Pancreas (tissue), 10 donors: ENCODE results near the gene COQ4. TPM values are rescaled to one million over a fixed set of nuclear protein-coding genes. Genes with fewer than 3 reads are reported as not detected.

Experiments used
- ATAC-seq, 4 donors: fragments of 200-7000 bp; cut with Tn5 transposase; one replicate each; pipeline versions ENCODE4 v1.8.0 to v1.9.1; 2020; ENCODE audit warnings: mild to moderate bottlenecking in 4 of 4, moderate library complexity in 4 of 4
- DNase-seq, 6 donors: peaks; one replicate each; pipeline ENCODE4 v3.0.0-alpha.2; 2020
- FAIRE-seq: peaks from 2 replicates; lab custom pipeline; 2012; peaks lifted over from hg19 to GRCh38; lab: Jason Lieb, UNC
- H3K27ac ChIP-seq, 4 donors: fragments of 200-600 bp; sonication (generic); 1 replicate in 3 of 4; 2 replicates in 1 of 4; pipeline versions ENCODE4 v1.5.0 to v1.8.0; 2020
- H3K27me3 ChIP-seq, 4 donors: fragments of 200-600 bp; one replicate each; pipeline ENCODE4 v1.8.0; 2021
- H3K36me3 ChIP-seq, 3 donors: fragments of 200-600 bp; sonication (generic) in 1 of 3; one replicate each; pipeline versions ENCODE4 v1.5.0 to v1.8.0; 2020 to 2021
- H3K4me1 ChIP-seq, 3 donors: fragments of 200-600 bp; one replicate each; pipeline ENCODE4 v1.8.0; 2021
- H3K4me3 ChIP-seq, 4 donors: fragments of 200-600 bp; sonication (generic) in 2 of 4; one replicate each; pipeline versions ENCODE4 v1.5.0 to v1.8.0; 2020 to 2021
- H3K9me3 ChIP-seq, 4 donors: fragments of 200-600 bp; one replicate each; pipeline ENCODE4 v1.8.0; 2021
- WGBS, 2 donors: extraction: QIAGEN DNeasy Blood & Tissue Kit; methylation state at CpG; one replicate each; pipeline ENCODE4 v1.1.7; 2013; 5-methylcytosine and 5-hydroxymethylcytosine counted together
- intact Hi-C, 3 donors: fragments of 100-400 bp; cut with DNase I; formaldehyde crosslinking; loops; one replicate each; pipeline versions ENCODE4 v1.11.1 to v1.14.2; 2022
- polyA plus RNA-seq, 2 donors: library from polyadenylated mRNA; stranded (reverse); fragments of 200-250 nt; gene quantifications; one replicate each; pipeline ENCODE4 v1.2.3, GENCODE V29; 2013
- total RNA-seq, 6 donors: library from RNA; stranded (reverse); fragmentation: NEBNext Ultra II Directional in 4 of 6; extraction: Animal tissue kit (Norgen Biotek cat#: 25700) in 4 of 6; gene quantifications; one replicate each; pipeline versions ENCODE4 v1.2.1 to v1.2.4, GENCODE V29; 2021 to 2023
- TF ChIP-seq, protein P1 (sequence below), 4 donors: fragments of 200-600 bp; sonication (generic) in 3 of 4; IDR thresholded peaks; one replicate each; pipeline versions ENCODE4 v1.5.0 to v1.8.0; 2021; ENCODE audit warnings: antibody characterized with exemption in 4 of 4
- donor health status: healthy with polysubstance abuse.
- donor health status: DM: no; HTN: no; CAD: no; lungs with moderate emphysema.
- donor health status: DM: no; HTN: no; CAD: no.
- donor health status: control.
- donor health status: control.
- donor health status: Bipolar disorder and iron deficiency.
- donor health status: DM: yes; HTN: yes; CAD: no.
- donor health status: DM: no; HTN: no; CAD: no.
- donor health status: DM: no; HTN: no; CAD: no.
- donor health status: DM: yes; HTN: yes; CAD: no.

COQ4 gene
- total and polyA plus RNA-seq, 8 donors: 23.1 to 103 (median 32.8) TPM

DNA sequence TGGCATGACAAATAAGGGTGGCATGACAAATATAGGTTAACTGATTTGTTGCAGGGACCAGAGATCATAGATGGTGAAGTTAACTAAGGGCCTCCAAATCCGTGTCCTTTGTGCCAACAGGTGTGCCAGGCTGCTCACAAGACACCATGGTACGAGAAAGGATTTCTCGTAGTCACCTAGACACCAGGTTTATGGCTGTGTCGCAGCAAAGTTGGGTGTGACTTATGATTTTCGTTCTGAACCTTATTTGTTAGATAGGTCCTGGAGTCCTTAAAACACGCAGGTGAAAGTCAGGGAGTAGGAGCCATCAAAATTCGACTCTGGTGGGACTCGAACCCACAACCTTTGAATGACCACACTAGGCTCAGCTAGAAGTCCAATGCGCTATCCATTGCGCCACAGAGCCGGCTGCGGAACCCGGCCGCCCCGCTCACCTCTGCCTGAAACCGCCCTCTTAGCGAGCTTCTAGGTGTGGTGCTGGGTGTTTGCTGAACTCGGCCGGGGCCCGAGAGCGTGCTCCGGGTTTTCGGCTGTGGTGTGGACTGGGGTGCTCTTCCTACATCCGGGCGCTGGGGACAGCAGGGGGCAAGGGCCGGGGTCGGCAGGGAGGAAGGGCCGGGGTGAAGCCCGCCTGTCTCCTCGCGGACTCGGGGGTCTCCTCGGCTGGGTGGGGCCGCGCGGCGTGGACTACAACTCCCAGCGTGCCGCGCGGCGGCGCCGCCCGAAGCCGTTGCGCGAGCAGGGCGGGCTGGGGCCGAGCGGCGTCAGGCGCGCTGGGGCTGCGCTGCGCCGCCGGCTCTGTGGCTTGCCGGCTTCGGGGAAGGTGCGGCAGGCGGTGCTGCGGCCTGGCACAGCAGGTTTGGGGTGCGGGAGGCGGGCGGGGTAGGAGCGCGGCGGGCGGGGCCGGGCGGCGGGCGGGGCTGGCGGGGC lies 17.4 kb downstream of the COQ4 start, which contains the start of gene SLC27A4:
TSS of gene SLC27A4 (plus strand) at position 767 of the 930 bp plus-strand sequence. CDS start 2,606 bp downstream, outside the sequence.
- H3K36me3 ChIP-seq: peaks cover 0 to 14% (median 4%) of the 10 kb centered on the region in 3 donors
- ATAC-seq (peak; percentile 90 to 94 (median 92)), DNase-seq (peak; percentile 78 to 91 (median 86)), FAIRE-seq (no peak)
- H3K4me3 ChIP-seq: peak within 1 kb of the TSS; percentile 56 to 89 (median 68)
- H3K27me3 ChIP-seq: no peaks in the 10 kb centered on the region
- WGBS, 2 donors: 2 to 5% methylated on average over 32 to 75 of the region's 75 CpGs
- intact Hi-C loops: loop anchor here in 1 of 3 donors (10.0 kb wide), 1 partner anchor 45 kb away; no protein-coding TSS in a partner anchor
- H3K27ac ChIP-seq: peak within 1 kb of the TSS; percentile 51 to 78 (median 72)
- H3K4me1 ChIP-seq: peaks cover 0 to 8% (median 0%) of the 10 kb centered on the region in 3 donors
- H3K9me3 ChIP-seq: no peaks in the 10 kb centered on the region
- TF ChIP-seq, protein P1, sequence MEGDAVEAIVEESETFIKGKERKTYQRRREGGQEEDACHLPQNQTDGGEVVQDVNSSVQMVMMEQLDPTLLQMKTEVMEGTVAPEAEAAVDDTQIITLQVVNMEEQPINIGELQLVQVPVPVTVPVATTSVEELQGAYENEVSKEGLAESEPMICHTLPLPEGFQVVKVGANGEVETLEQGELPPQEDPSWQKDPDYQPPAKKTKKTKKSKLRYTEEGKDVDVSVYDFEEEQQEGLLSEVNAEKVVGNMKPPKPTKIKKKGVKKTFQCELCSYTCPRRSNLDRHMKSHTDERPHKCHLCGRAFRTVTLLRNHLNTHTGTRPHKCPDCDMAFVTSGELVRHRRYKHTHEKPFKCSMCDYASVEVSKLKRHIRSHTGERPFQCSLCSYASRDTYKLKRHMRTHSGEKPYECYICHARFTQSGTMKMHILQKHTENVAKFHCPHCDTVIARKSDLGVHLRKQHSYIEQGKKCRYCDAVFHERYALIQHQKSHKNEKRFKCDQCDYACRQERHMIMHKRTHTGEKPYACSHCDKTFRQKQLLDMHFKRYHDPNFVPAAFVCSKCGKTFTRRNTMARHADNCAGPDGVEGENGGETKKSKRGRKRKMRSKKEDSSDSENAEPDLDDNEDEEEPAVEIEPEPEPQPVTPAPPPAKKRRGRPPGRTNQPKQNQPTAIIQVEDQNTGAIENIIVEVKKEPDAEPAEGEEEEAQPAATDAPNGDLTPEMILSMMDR (IDR thresholded peaks at IDR 0.05): no peak

DNA sequence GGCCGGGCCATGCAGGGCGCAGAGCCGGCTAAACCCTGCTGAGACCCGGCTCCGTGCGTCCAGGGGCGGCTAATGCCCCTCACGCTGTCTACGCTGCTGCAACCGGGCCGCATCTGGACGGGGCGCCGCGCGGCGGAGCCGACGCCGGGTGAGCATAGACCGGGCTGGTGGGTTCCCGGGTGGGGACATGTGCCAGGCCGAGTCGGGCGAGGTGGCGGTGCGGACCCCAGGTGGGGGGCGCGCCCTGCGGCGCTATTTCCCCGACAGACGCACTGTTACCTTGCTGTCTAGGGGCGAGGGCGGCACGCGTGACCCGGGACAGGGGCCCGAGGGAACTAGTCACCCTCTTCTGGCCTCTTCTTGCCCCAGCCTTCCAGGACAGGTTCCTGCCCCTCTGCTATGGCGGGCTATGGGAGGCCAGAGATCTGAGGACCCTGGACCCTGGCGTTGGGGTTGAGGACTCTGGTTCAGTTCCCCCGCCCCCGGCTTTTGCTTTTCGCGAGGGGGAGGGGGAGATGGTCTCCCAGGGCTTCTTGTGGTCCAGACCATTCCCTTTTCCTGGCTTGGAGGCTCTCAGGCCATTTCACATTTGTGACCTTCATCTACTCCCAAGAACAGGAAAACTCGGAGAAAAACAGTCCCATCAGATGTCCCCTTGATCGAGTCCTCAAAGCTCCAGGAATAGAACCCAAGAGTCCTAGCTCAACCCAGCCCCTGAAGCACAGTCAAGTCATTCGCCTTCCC lies 18.2 kb downstream of the COQ4 start:
- H3K27me3 ChIP-seq: no peaks in the 10 kb centered on the region
- H3K27ac ChIP-seq: peak overlapping the region; percentile 15 to 68 (median 30)
- peak in 1 of 6 donors; percentile 30 for DNase-seq
- TF ChIP-seq, protein P1 (IDR thresholded peaks at IDR 0.05): no peak
- no peak for FAIRE-seq
- peaks cover 0 to 8% (median 0%) of the 10 kb centered on the region in 3 donors for H3K4me1 ChIP-seq
- peak overlapping the region; percentile 56 to 89 (median 67) for H3K4me3 ChIP-seq
- 1 to 2% methylated on average over 44 to 48 of the region's 48 CpGs for WGBS, 2 donors
- peaks cover 0 to 21% (median 4%) of the 10 kb centered on the region in 3 donors for H3K36me3 ChIP-seq
- no peaks in the 10 kb centered on the region for H3K9me3 ChIP-seq
- intact Hi-C loops: loop anchor here in 1 of 3 donors (10.0 kb wide), 1 partner anchor 46 kb away; no protein-coding TSS in a partner anchor
- ATAC-seq: peak; percentile 9 to 11 (median 10)

DNA sequence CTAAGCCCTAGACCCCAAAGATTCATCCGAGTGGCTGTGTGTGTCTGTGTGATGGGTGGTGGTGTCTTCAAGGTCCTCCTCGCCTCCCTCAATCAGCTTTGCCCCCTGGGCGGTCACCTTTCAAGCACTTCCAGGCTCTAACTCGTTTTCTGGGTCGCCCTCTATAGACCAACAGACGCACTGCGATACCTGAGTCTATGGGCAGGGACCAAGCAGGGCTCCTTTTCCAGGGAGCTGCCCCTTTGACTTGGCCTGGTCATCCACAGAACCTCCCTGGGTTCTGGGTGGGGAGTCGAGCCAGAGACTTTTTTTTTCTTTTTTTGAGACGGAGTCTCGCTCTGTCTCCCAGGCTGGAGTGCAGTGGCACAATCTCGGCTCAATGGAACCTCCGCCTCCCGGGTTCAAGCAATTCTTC lies 18.8 kb downstream of the COQ4 start:
- TF ChIP-seq, protein P1 (IDR thresholded peaks at IDR 0.05): peak; percentile 41 to 52 (median 42)
- no peaks in the 10 kb centered on the region for H3K9me3 ChIP-seq
- intact Hi-C loops: loop anchor here in 1 of 3 donors (10.0 kb wide), 1 partner anchor 47 kb away; no protein-coding TSS in a partner anchor
- H3K4me3 ChIP-seq: peak overlapping the region; percentile 56 to 89 (median 67)
- peak; percentile 62 to 77 (median 73) for ATAC-seq
- DNase-seq: peak in 5 of 6 donors; percentile 54 to 73 (median 64)
- peaks cover 0 to 8% (median 0%) of the 10 kb centered on the region in 3 donors for H3K4me1 ChIP-seq
- 26 to 27% methylated on average over 13 of the region's 13 CpGs for whole genome bisulfite sequencing, 2 donors
- no peak for FAIRE-seq
- H3K27me3 ChIP-seq: no peaks in the 10 kb centered on the region
- H3K36me3 ChIP-seq: peaks cover 2 to 22% (median 4%) of the 10 kb centered on the region in 3 donors
- peak overlapping the region in 1 of 4 donors; percentile 68 for H3K27ac ChIP-seq

DNA sequence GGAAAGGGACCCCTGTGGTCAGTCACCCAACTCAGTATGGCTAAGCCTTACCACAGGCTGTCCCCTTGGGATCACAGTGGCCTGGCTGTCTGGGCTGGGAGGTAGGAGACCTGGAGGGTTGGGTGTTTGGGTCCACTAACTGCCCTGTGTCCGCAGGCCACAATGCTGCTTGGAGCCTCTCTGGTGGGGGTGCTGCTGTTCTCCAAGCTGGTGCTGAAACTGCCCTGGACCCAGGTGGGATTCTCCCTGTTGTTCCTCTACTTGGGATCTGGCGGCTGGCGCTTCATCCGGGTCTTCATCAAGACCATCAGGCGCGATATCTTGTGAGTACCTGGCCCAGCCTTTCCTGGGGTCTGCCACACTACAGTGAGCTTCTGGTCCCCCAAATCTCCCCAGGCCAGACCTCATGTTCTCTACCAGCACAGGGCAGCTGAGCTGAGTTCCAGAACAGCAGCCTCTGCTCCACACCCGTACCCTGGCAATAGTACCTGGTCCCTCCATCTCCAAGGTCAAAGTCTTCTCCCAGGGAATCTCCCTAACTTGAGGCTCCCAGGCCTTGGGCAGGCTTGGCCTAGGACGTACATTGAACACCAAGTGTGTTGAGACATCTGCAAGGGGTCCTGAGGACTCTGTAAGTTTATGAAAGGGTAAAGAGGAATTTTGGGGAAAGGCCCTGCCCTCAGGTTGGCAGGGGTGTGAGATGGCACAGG lies 20.5 kb downstream of the COQ4 start:
- WGBS, 2 donors: 91 to 92% methylated on average over 8 of the region's 8 CpGs
- no peak for ATAC-seq
- intact Hi-C loops: loop anchor here in 1 of 3 donors (10.0 kb wide), 1 partner anchor 48 kb away; no protein-coding TSS in a partner anchor
- Histone ChIP-seq H3K4me3 (no peak overlapping the region), H3K27ac (no peak overlapping the region), H3K4me1 (peaks cover 0 to 8% (median 0%) of the 10 kb centered on the region in 3 donors), H3K27me3 (no peaks in the 10 kb centered on the region), H3K9me3 (no peaks in the 10 kb centered on the region), H3K36me3 (peaks cover 4 to 38% (median 9%) of the 10 kb centered on the region in 3 donors)
- DNase-seq: no peak
- TF ChIP-seq, protein P1 (IDR thresholded peaks at IDR 0.05): no peak
- FAIRE-seq: no peak
